RWPE1 (cell line): Measurements from ENCODE around the gene MCHR1.

ENCODE experiments used
- CTCF ChIA-PET: fragments of 350-600 bp; sonication (Branson Sonifier 250); formaldehyde crosslinking; extraction: SDS; loops from one replicate; lab custom pipeline; 2021; lab: Yijun Ruan, JAX
- POLR2A ChIA-PET: fragments of 400-600 bp; formaldehyde crosslinking; extraction: SDS; loops from one replicate; lab custom pipeline; 2020; ENCODE audit warnings: antibody characterized with exemption; ENCODE audit not compliant: low non-redundant PET; lab: Yijun Ruan, JAX
- DNase-seq: peaks from one replicate; pipeline ENCODE4 v3.0.0; 2012; ENCODE audit warnings: low spot score
- H3K27ac ChIP-seq: fragments of 450-650 bp; 2 replicates; pipeline ENCODE4 v1.5.1; 2017
- CTCF ChIP-seq: fragments of 450-650 bp; conservative IDR thresholded peaks from 2 replicates; pipeline ENCODE4 v1.5.1; 2017; ENCODE audit warnings: low read depth, mild to moderate bottlenecking

MCHR1 gene

GRCh38 chr22:40636380-40637182 lies 42.7 kb upstream of the MCHR1 start, which contains the start of gene MRTFA:
Gene MRTFA, minus strand, starts transcription at chr22:40636719.
- ChIA-PET POLR2A (interaction anchor here (0.6 to 0.7 kb wide), 2 partner anchors 124 to 150 kb away, joined by 3 read pairs; no protein-coding TSS in a partner anchor), CTCF (interaction anchor here (1.1 kb wide), 1 partner anchor 112 kb away, joined by 4 read pairs; no protein-coding TSS in a partner anchor)
- TF ChIP-seq CTCF: no peak
- peak within 1 kb of the TSS; percentile 87 for H3K27ac ChIP-seq
- peak; percentile 88 for DNase-seq

- ChIA-PET CTCF (interaction anchor here (1.1 kb wide), 1 partner anchor 113 kb away, joined by 4 read pairs; no protein-coding TSS in a partner anchor), POLR2A (interaction anchor here (0.6 to 0.7 kb wide), 2 partner anchors 125 to 151 kb away, joined by 3 read pairs; no protein-coding TSS in a partner anchor)
- no peak for DNase-seq
- H3K27ac ChIP-seq: peak overlapping the region; percentile 87
- TF ChIP-seq CTCF: no peak
Observed at GRCh38 chr22:40637183-40638150, 41.8 kb upstream of the MCHR1 start.

- CTCF ChIA-PET: no interaction called here
- peak overlapping the region; percentile 87 for H3K27ac ChIP-seq
- TF ChIP-seq CTCF: no peak
- no peak for DNase-seq
- POLR2A ChIA-PET: no interaction called here
Observed at GRCh38 chr22:40638261-40638660, 41.0 kb upstream of the MCHR1 start.

GRCh38 chr22:40641269-40641668 lies 38.0 kb upstream of the MCHR1 start:
- ChIA-PET CTCF (no interaction called here), POLR2A (no interaction called here)
- H3K27ac ChIP-seq: peak overlapping the region; percentile 13; the same call in 1 of the 2 replicates
- DNase-seq: no peak
- no peak for TF ChIP-seq CTCF

GRCh38 chr22:40642316-40642715 lies 37.0 kb upstream of the MCHR1 start:
- H3K27ac ChIP-seq: peak overlapping the region; percentile 17
- no peak for TF ChIP-seq CTCF
- ChIA-PET CTCF (no interaction called here), POLR2A (no interaction called here)
- DNase-seq: no peak
